ENCODE data around the gene TECPR2. TPM values are rescaled to one million over a fixed set of nuclear protein-coding genes. Genes with fewer than 3 reads are reported as not detected.

The TECPR2 gene
- total RNA-seq, 1 donor from 2014 or later: 14.6 TPM

GRCh38 chr14:102375119-102375518 lies 12.4 kb downstream of the TECPR2 start:
- DNase-seq: no peak

- DNase-seq: no peak
Observed at GRCh38 chr14:102377696-102378095, 15.0 kb downstream of the TECPR2 start.

- DNase-seq: no peak
Observed at GRCh38 chr14:102378830-102379229, 16.1 kb downstream of the TECPR2 start.

GRCh38 chr14:102387086-102387485 lies 24.3 kb downstream of the TECPR2 start:
- DNase-seq: no peak

- DNase-seq: no peak
Observed at GRCh38 chr14:102389246-102389645, 26.5 kb downstream of the TECPR2 start.

- peak; percentile 81 for DNase-seq
Observed at GRCh38 chr14:102390064-102390855, 27.5 kb downstream of the TECPR2 start.

- DNase-seq: no peak
Observed at GRCh38 chr14:102392506-102392905, 29.8 kb downstream of the TECPR2 start.

- no peak for DNase-seq
Observed at GRCh38 chr14:102394717-102395375, 32.1 kb downstream of the TECPR2 start.

- DNase-seq: no peak
Observed at GRCh38 chr14:102396521-102396920, 33.8 kb downstream of the TECPR2 start.

GRCh38 chr14:102403028-102403427 lies 40.3 kb downstream of the TECPR2 start:
- DNase-seq: no peak

GRCh38 chr14:102407258-102407657 lies 44.5 kb downstream of the TECPR2 start:
- no peak for DNase-seq

GRCh38 chr14:102408724-102409123 lies 46.0 kb downstream of the TECPR2 start:
- no peak for DNase-seq

- DNase-seq: no peak
Observed at GRCh38 chr14:102415671-102416070, 52.9 kb downstream of the TECPR2 start.

- DNase-seq: no peak
Observed at GRCh38 chr14:102417001-102417431, 54.3 kb downstream of the TECPR2 start.

GRCh38 chr14:102417646-102418045 lies 54.9 kb downstream of the TECPR2 start:
- DNase-seq: no peak

GRCh38 chr14:102418169-102418852 lies 55.6 kb downstream of the TECPR2 start:
- no peak for DNase-seq

- no peak for DNase-seq
Observed at GRCh38 chr14:102418853-102419240, 56.1 kb downstream of the TECPR2 start.

- no peak for DNase-seq
Observed at GRCh38 chr14:102419276-102419675, 56.5 kb downstream of the TECPR2 start.

- DNase-seq: no peak
Observed at GRCh38 chr14:102419716-102420115, 57.0 kb downstream of the TECPR2 start.

GRCh38 chr14:102421411-102422057 lies 58.8 kb downstream of the TECPR2 start:
- no peak for DNase-seq

- DNase-seq: no peak
Observed at GRCh38 chr14:102424520-102424919, 61.8 kb downstream of the TECPR2 start.

GRCh38 chr14:102424923-102425322 lies 62.2 kb downstream of the TECPR2 start:
- no peak for DNase-seq

- DNase-seq: no peak
Observed at GRCh38 chr14:102426796-102427195, 64.1 kb downstream of the TECPR2 start.

Measured in dermis blood vessel endothelial cell (primary cell).